Measurements from ENCODE around the gene SLC22A5. TPM values are rescaled to one million over a fixed set of nuclear protein-coding genes. Genes with fewer than 3 reads are reported as not detected.

Gene SLC22A5
- total and polyA plus RNA-seq, 2 donors (not counting 3 experiments of a cell fraction or from before 2014, with no cell fraction given), result 3.6 to 9.3 TPM

DNA sequence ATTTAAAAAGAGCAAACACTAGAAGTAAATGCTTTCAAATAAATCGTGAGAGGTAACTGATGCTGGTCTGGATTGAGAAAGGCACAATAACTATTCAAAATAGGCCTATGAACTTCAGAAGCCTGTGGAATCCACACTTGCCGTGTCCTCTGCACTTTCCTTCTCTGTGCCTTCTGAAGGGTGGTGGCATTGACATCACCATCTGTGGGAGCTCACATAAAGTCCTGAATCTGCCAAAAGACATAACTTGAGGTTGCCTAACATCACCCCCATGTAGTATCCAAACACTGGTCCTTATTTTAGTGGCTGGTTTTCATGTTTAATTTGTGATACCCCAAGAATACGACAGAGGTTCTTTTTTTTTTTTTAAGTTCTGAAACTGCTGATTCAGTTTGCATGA is 61.2 kb downstream of the SLC22A5 start:
- H2AFZ ChIP-seq (ENCODE audit: low read depth, low read length), result no peak overlapping the region
- H3K9me3 ChIP-seq (replicated peaks; ENCODE audit: control insufficient read depth, insufficient read depth, low read length), result no peaks in the 10 kb centered on the region
- intact Hi-C loops (cut with micrococcal nuclease) (no loop called here), dilution Hi-C loops (cut with MboI; ENCODE audit: extremely low pct_ligation_motif_present, low sequenced_read_pairs) (no loop called here)
- DNase-seq (ENCODE audit: low read depth, low spot score), result no peak
- FAIRE-seq, result no peak
- ChIA-PET POLR2A (no interaction called here), CTCF (interaction anchor here (2.1 kb wide), 1 partner anchor 60 kb away, joined by 5 read pairs; the partner anchor contains the start of gene IRF1)
- no TSS peak for BruUV-seq (replicated peaks)
- H3K9ac ChIP-seq (replicated peaks; ENCODE audit: extremely low read depth, insufficient read depth, low read length), result no peak overlapping the region
- no peak overlapping the region for H3K27ac ChIP-seq (ENCODE audit: insufficient read depth, low read depth, low read length)
- no peaks in the 10 kb centered on the region for H4K20me1 ChIP-seq (replicated peaks; ENCODE audit: control insufficient read depth, extremely low read depth, insufficient read depth, low read length)
- no peaks in the 10 kb centered on the region for H3K27me3 ChIP-seq (ENCODE audit: control insufficient read depth in 2 of 2, insufficient read depth in 2 of 2, low read length in 2 of 2)
- no peak overlapping the region for H3K4me3 ChIP-seq (replicated peaks in 1 of 3; ENCODE audit: insufficient read depth in 1 of 3, low read depth in 1 of 3, low read length in 3 of 3)
- H3K4me2 ChIP-seq (ENCODE audit: insufficient read depth, low read length), result no peak overlapping the region
- TF ChIP-seq FOS (IDR thresholded peaks at IDR 0.05; ENCODE audit: borderline replicate concordance, insufficient read depth, low read length) (no peak), JUN (IDR thresholded peaks at IDR 0.05; ENCODE audit: borderline replicate concordance, insufficient read depth, insufficient read length, low read depth) (no peak)
- no peaks in the 10 kb centered on the region for H3K9me1 ChIP-seq (replicated peaks; ENCODE audit: control insufficient read depth, extremely low read depth, insufficient read depth, low read length)
- peaks cover 17% of the 10 kb centered on the region for H3K4me1 ChIP-seq (ENCODE audit: control insufficient read depth, extremely low read depth, insufficient read depth, low read length)
- no peaks in the 10 kb centered on the region for H3K79me2 ChIP-seq (ENCODE audit: control insufficient read depth, insufficient read depth, low read length)
- no peaks in the 10 kb centered on the region for H3K36me3 ChIP-seq (ENCODE audit: control insufficient read depth in 2 of 2, extremely low read depth in 1 of 2, insufficient read depth in 2 of 2, low read length in 2 of 2)

- Histone ChIP-seq H3K4me3 (replicated peaks in 1 of 3; ENCODE audit: insufficient read depth in 1 of 3, low read depth in 1 of 3, low read length in 3 of 3) (no peak overlapping the region), H2AFZ (ENCODE audit: low read depth, low read length) (no peak overlapping the region), H3K9me1 (replicated peaks; ENCODE audit: control insufficient read depth, extremely low read depth, insufficient read depth, low read length) (no peaks in the 10 kb centered on the region), H3K79me2 (ENCODE audit: control insufficient read depth, insufficient read depth, low read length) (no peaks in the 10 kb centered on the region), H3K27me3 (ENCODE audit: control insufficient read depth in 2 of 2, insufficient read depth in 2 of 2, low read length in 2 of 2) (no peaks in the 10 kb centered on the region), H3K4me2 (ENCODE audit: insufficient read depth, low read length) (no peak overlapping the region), H3K4me1 (ENCODE audit: control insufficient read depth, extremely low read depth, insufficient read depth, low read length) (peaks cover 8% of the 10 kb centered on the region), H3K36me3 (ENCODE audit: control insufficient read depth in 2 of 2, extremely low read depth in 1 of 2, insufficient read depth in 2 of 2, low read length in 2 of 2) (no peaks in the 10 kb centered on the region), H3K27ac (ENCODE audit: insufficient read depth, low read depth, low read length) (no peak overlapping the region), H4K20me1 (replicated peaks; ENCODE audit: control insufficient read depth, extremely low read depth, insufficient read depth, low read length) (no peaks in the 10 kb centered on the region), H3K9ac (replicated peaks; ENCODE audit: extremely low read depth, insufficient read depth, low read length) (no peak overlapping the region), H3K9me3 (replicated peaks; ENCODE audit: control insufficient read depth, insufficient read depth, low read length) (no peaks in the 10 kb centered on the region)
- DNase-seq (ENCODE audit: low read depth, low spot score) (no peak), FAIRE-seq (no peak)
- dilution Hi-C loops (cut with MboI; ENCODE audit: extremely low pct_ligation_motif_present, low sequenced_read_pairs) (no loop called here), intact Hi-C loops (cut with micrococcal nuclease) (no loop called here)
- no peak for TF ChIP-seq FOS (IDR thresholded peaks at IDR 0.05; ENCODE audit: borderline replicate concordance, insufficient read depth, low read length)
- TF ChIP-seq EZH2 (IDR thresholded peaks at IDR 0.05; ENCODE audit: borderline replicate concordance, low read depth, low read length, severe bottlenecking), result no peak
- no peak for TF ChIP-seq MAX (IDR thresholded peaks at IDR 0.05; ENCODE audit: insufficient read depth, insufficient read length)
- no peak for TF ChIP-seq JUN (IDR thresholded peaks at IDR 0.05; ENCODE audit: borderline replicate concordance, insufficient read depth, insufficient read length, low read depth)
- TF ChIP-seq, protein P1, sequence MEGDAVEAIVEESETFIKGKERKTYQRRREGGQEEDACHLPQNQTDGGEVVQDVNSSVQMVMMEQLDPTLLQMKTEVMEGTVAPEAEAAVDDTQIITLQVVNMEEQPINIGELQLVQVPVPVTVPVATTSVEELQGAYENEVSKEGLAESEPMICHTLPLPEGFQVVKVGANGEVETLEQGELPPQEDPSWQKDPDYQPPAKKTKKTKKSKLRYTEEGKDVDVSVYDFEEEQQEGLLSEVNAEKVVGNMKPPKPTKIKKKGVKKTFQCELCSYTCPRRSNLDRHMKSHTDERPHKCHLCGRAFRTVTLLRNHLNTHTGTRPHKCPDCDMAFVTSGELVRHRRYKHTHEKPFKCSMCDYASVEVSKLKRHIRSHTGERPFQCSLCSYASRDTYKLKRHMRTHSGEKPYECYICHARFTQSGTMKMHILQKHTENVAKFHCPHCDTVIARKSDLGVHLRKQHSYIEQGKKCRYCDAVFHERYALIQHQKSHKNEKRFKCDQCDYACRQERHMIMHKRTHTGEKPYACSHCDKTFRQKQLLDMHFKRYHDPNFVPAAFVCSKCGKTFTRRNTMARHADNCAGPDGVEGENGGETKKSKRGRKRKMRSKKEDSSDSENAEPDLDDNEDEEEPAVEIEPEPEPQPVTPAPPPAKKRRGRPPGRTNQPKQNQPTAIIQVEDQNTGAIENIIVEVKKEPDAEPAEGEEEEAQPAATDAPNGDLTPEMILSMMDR (IDR thresholded peaks at IDR 0.05; ENCODE audit: extremely low read depth in 1 of 2, insufficient read depth in 1 of 2, low read depth in 1 of 2, low read length in 2 of 2), result no peak
- no peak for TF ChIP-seq POLR2A (IDR thresholded peaks at IDR 0.05; ENCODE audit: low read depth, low read length)
- no TSS peak for BruUV-seq (replicated peaks)
- ChIA-PET POLR2A (no interaction called here), CTCF (no interaction called here)
Observed at GRCh38 chr5:132431632-132432031, 62.1 kb downstream of the SLC22A5 start.
